Ishikawa (cell line): ENCODE data around the gene SLC7A7.

Experiments
- CEBPB ChIP-seq: IDR thresholded peaks from 2 replicates; pipeline ENCODE4 v1.6.1; 2012
- CREB1 ChIP-seq: IDR thresholded peaks from 2 replicates; pipeline ENCODE4 v1.6.1; 2012; ENCODE audit warnings: low read depth
- EGR1 ChIP-seq: IDR thresholded peaks from 2 replicates; pipeline ENCODE4 v1.6.1; 2012
- EP300 ChIP-seq: IDR thresholded peaks from 2 replicates; pipeline ENCODE4 v1.6.1; 2012; ENCODE audit warnings: borderline replicate concordance
- RAD21 ChIP-seq: IDR thresholded peaks from 2 replicates; pipeline ENCODE4 v1.6.1; 2012; ENCODE audit warnings: low read depth
- TAF1 ChIP-seq: IDR thresholded peaks from 2 replicates; pipeline ENCODE4 v1.6.1; 2012; ENCODE audit warnings: low read depth, mild to moderate bottlenecking
- TCF12 ChIP-seq: IDR thresholded peaks from 2 replicates; pipeline ENCODE4 v1.6.1; 2012; ENCODE audit warnings: low read depth
- TEAD4 ChIP-seq: IDR thresholded peaks from 2 replicates; pipeline ENCODE4 v1.6.1; 2012
- YY1 ChIP-seq: IDR thresholded peaks from 2 replicates; pipeline ENCODE4 v1.6.1; 2012; ENCODE audit warnings: low read depth
- ZBTB7A ChIP-seq: IDR thresholded peaks from 2 replicates; pipeline ENCODE4 v1.6.1; 2012; ENCODE audit warnings: low read depth
- TF ChIP-seq, protein P1 (sequence below): IDR thresholded peaks from 2 replicates; pipeline ENCODE4 v1.6.1; 2012; ENCODE audit warnings: low read depth, mild to moderate bottlenecking
- TF ChIP-seq, protein P2 (sequence below): IDR thresholded peaks from 2 replicates; pipeline ENCODE4 v1.6.1; 2012
- TF ChIP-seq, protein P3 (sequence below): IDR thresholded peaks from 2 replicates; pipeline ENCODE4 v1.6.1; 2012

GRCh38 chr14:22791301-22791700 lies 23.9 kb downstream of the SLC7A7 start:
- TF ChIP-seq CREB1 (no peak), ZBTB7A (no peak), YY1 (no peak), RAD21 (no peak), CEBPB (no peak), EGR1 (no peak), EP300 (no peak), TAF1 (no peak), TCF12 (no peak), TEAD4 (no peak)
- TF ChIP-seq, protein P1, sequence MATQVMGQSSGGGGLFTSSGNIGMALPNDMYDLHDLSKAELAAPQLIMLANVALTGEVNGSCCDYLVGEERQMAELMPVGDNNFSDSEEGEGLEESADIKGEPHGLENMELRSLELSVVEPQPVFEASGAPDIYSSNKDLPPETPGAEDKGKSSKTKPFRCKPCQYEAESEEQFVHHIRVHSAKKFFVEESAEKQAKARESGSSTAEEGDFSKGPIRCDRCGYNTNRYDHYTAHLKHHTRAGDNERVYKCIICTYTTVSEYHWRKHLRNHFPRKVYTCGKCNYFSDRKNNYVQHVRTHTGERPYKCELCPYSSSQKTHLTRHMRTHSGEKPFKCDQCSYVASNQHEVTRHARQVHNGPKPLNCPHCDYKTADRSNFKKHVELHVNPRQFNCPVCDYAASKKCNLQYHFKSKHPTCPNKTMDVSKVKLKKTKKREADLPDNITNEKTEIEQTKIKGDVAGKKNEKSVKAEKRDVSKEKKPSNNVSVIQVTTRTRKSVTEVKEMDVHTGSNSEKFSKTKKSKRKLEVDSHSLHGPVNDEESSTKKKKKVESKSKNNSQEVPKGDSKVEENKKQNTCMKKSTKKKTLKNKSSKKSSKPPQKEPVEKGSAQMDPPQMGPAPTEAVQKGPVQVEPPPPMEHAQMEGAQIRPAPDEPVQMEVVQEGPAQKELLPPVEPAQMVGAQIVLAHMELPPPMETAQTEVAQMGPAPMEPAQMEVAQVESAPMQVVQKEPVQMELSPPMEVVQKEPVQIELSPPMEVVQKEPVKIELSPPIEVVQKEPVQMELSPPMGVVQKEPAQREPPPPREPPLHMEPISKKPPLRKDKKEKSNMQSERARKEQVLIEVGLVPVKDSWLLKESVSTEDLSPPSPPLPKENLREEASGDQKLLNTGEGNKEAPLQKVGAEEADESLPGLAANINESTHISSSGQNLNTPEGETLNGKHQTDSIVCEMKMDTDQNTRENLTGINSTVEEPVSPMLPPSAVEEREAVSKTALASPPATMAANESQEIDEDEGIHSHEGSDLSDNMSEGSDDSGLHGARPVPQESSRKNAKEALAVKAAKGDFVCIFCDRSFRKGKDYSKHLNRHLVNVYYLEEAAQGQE, result no peak
- TF ChIP-seq, protein P2, sequence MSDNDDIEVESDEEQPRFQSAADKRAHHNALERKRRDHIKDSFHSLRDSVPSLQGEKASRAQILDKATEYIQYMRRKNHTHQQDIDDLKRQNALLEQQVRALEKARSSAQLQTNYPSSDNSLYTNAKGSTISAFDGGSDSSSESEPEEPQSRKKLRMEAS, result no peak
- TF ChIP-seq, protein P3, sequence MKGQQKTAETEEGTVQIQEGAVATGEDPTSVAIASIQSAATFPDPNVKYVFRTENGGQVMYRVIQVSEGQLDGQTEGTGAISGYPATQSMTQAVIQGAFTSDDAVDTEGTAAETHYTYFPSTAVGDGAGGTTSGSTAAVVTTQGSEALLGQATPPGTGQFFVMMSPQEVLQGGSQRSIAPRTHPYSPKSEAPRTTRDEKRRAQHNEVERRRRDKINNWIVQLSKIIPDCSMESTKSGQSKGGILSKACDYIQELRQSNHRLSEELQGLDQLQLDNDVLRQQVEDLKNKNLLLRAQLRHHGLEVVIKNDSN, result no peak
